GM12872 (cell line): ENCODE results near the gene EGF.

Experiments used
- TF ChIP-seq, protein P1 (sequence below): IDR thresholded peaks from 3 replicates; pipeline ENCODE4 v1.5.1; 2011; ENCODE audit warnings: low read depth, mild to moderate bottlenecking, low read length, moderate library complexity; ENCODE audit not compliant: insufficient read depth

Gene EGF

GRCh38 chr4:109989044-109989443 lies 76.4 kb downstream of the EGF start:
- TF ChIP-seq, protein P1, sequence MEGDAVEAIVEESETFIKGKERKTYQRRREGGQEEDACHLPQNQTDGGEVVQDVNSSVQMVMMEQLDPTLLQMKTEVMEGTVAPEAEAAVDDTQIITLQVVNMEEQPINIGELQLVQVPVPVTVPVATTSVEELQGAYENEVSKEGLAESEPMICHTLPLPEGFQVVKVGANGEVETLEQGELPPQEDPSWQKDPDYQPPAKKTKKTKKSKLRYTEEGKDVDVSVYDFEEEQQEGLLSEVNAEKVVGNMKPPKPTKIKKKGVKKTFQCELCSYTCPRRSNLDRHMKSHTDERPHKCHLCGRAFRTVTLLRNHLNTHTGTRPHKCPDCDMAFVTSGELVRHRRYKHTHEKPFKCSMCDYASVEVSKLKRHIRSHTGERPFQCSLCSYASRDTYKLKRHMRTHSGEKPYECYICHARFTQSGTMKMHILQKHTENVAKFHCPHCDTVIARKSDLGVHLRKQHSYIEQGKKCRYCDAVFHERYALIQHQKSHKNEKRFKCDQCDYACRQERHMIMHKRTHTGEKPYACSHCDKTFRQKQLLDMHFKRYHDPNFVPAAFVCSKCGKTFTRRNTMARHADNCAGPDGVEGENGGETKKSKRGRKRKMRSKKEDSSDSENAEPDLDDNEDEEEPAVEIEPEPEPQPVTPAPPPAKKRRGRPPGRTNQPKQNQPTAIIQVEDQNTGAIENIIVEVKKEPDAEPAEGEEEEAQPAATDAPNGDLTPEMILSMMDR, result no peak

GRCh38 chr4:109989618-109990017 lies 76.9 kb downstream of the EGF start:
- TF ChIP-seq, protein P1, result no peak

- TF ChIP-seq, protein P1, result no peak
Measured at GRCh38 chr4:109990261-109991257, 77.9 kb downstream of the EGF start.

DNA sequence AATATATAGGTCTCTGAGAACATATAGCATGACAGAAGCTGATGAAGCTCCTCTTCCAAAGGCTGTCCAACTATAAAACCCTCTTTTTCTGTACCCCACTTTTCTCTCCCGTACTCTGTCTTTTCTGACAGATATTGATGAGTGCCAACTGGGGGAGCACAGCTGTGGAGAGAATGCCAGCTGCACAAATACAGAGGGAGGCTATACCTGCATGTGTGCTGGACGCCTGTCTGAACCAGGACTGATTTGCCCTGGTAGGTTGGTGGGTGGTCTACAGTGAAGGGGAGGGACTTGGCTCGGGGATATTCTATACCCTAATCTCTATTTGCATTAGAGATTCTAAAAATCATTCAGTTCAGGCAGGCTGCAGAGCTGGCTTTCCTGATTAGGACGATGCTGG lies 80.4 kb downstream of the EGF start:
- TF ChIP-seq, protein P1, result no peak

- TF ChIP-seq, protein P1, result no peak
Measured at GRCh38 chr4:109994415-109994827, 81.7 kb downstream of the EGF start.

DNA sequence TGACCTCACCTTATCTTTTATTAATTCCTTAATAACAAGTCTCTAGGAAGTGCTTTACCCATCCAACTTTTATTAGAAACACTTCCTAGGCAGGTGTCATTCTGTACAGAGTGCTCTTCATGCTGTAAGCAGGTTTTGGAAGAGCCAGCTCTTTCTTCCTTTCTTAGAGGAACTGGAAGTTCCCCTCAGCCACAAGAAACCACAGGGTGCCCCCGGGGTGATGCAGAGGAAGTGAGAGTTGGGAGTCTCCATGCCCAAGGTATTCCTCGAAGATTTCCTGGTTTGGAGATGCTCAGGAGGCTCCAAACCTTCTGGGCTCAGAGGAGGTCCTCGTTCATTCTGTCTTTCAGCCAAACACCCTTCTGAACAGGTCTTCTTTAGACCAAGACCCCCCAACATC lies 83.8 kb downstream of the EGF start:
- TF ChIP-seq, protein P1, result no peak

DNA sequence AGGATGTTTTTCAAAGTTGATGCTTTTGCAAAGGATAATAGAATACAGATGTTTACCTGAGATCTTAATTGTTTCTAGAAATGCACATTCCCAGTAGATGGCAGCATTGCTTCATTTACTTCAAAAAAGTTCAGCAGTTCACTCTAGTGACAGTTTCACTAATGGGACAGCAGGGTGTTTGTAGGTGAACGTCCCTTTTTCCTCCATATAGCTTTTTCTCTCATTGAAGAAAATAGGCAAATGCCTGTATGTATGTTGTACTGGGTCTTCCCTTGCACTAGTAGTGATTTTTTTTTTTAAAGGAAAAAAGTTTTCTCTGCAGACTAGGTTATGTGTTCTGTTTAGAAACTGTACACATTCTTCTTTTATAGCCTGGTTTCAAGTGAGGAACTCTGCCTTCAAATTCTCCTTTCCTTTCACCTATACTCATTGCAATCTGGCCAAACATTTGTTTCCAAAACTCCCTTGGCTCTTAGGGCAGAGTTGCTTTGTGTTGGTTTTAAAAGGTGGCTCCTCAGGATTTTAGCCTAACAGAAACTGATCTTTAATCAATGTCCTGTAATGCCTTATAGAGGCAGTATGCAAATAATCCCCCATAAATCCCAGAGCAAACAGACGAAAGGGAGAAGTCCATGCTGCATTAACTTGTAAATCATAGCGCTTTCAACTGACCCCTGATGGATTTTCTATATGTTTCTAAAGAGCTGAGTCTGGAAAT lies 86.3 kb downstream of the EGF start:
- TF ChIP-seq, protein P1, result peak; percentile 64; the same call in 2 of the 3 replicates
